Activated CD4-positive, CD25-positive, alpha-beta regulatory T cell treated with anti-CD3 and anti-CD28 coated beads, Interleukin-2, amount 50 U/mL, for 72 hours (primary cell): Measurements from ENCODE around the gene NEMP1.

Source experiments
- DNase-seq: peaks from one replicate; pipeline ENCODE4 v3.0.0; 2021

NEMP1 gene

DNA sequence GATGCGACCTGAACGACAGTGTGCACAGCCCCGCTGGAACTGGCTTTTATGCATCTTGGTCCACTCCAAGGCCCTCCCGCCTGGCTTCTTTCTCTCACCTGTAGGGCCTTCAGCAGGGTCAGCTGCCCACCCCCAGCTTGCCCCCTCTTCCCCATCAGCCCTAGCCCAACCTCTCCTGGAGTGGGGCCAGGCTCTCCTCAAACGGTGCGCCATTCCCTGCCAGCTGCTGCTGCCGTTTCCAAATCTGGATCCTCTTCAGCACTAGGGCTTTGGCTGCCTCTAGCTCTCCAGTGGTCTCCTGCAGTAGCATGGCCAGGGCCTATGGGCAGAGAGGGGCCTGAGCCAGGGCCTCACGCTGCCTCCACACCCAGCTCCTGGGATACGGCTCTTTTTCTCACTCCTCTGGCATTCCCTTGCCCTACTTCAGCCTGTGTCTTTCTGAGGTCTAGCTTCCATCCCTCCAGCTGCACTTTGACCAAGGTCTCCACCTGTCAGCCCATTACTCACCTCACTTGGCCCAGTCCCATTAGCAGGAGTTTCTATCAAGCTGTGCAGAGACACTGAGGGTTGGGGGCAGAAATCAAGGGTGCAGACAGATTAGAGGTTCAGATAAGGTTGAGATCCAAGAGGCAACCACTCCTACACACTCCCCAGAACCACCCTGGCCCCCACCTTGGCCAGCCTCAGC is 27.6 kb upstream of the NEMP1 start:
- DNase-seq = no peak

DNA sequence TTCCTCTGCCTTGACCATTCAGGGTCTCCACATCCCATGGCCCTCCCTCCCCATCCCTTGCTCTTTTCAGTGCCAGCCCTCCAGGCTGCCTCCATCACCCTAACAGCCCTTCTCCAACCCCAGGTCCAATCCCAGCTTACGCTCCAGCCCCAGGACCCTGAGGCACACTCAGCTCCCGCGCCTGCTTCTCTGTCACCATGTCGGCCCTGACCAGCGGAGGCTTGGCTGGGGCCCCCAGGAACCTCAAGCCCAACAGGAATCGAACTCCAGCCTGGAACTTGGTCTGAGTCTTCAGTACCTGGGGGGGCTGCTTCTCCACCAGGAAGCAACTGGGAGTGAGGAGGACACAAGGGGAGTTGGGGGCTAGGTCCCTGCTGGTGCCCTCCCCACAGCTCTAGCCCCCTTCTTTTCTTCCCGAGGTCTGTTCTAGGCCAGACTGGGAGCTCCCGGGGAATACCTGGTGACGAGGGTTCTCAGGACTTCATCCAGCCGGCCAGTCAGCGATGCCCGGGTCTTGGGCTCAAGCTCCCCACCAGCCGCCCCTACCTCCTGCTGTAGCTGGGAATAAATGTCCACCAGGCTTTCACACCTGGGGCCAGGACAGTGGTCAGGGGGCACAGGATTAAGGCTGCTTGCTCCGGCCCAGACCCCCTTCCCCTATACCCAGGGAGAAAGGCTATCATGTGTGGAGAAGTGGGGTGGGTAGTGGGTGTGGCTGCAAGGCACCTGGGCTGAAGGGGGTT is 26.6 kb upstream of the NEMP1 start:
- DNase-seq = no peak

GRCh38 chr12:57104292-57104910 is 25.8 kb upstream of the NEMP1 start:
- DNase-seq = no peak

- no peak for DNase-seq
These were observed 25.3 kb upstream of the NEMP1 start for GRCh38 chr12:57103856-57104255.

GRCh38 chr12:57101892-57102695 is 23.5 kb upstream of the NEMP1 start:
- DNase-seq = no peak

DNA sequence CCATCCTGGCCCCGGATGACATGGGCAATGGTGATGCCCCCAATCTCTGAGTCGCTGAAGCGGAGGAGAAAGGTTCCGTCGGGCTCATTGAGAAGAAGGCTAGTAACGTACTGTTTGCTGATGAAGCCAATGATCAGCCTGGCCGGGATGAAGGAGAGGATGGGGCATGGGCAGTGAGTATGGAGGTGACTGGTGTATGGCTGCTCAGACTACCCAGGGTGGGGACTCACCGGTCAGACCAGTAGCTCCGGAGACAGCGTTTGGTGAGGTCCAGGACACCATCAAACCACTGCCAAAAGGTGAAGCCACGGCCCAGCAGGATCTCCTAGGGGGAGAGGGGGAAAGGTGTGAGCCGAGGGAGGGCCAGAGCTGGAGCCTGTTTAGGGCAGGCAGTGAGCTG is 21.2 kb upstream of the NEMP1 start:
- DNase-seq = no peak

- no peak for DNase-seq
These were observed 20.6 kb upstream of the NEMP1 start for GRCh38 chr12:57099047-57099714.

DNA sequence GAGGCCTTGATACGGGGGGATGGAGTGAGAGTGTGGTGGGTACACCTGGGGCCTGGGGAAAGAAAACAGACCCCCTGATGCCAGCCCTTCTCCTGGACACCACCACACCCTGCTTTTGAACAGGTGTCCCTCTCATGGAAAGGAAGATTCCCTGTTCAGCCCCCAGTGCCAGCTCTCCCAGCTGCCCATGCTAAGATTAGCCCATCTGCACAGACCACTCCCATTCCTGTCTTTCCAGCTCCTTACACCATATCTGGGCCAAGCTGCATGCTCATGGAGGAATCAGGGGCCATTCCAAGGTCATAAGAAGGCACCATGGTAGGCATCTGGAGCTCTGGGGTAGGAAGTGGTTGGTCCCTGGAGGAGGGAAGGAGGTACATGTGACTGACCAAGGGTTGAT is 20.0 kb upstream of the NEMP1 start:
- DNase-seq = no peak

GRCh38 chr12:57097554-57097835 is 18.9 kb upstream of the NEMP1 start:
- no peak for DNase-seq

- no peak for DNase-seq
These were observed 18.4 kb upstream of the NEMP1 start for GRCh38 chr12:57096748-57097553.

GRCh38 chr12:57096099-57096572 is 17.5 kb upstream of the NEMP1 start:
- no peak for DNase-seq

GRCh38 chr12:57095440-57095839 is 16.8 kb upstream of the NEMP1 start:
- no peak for DNase-seq

DNA sequence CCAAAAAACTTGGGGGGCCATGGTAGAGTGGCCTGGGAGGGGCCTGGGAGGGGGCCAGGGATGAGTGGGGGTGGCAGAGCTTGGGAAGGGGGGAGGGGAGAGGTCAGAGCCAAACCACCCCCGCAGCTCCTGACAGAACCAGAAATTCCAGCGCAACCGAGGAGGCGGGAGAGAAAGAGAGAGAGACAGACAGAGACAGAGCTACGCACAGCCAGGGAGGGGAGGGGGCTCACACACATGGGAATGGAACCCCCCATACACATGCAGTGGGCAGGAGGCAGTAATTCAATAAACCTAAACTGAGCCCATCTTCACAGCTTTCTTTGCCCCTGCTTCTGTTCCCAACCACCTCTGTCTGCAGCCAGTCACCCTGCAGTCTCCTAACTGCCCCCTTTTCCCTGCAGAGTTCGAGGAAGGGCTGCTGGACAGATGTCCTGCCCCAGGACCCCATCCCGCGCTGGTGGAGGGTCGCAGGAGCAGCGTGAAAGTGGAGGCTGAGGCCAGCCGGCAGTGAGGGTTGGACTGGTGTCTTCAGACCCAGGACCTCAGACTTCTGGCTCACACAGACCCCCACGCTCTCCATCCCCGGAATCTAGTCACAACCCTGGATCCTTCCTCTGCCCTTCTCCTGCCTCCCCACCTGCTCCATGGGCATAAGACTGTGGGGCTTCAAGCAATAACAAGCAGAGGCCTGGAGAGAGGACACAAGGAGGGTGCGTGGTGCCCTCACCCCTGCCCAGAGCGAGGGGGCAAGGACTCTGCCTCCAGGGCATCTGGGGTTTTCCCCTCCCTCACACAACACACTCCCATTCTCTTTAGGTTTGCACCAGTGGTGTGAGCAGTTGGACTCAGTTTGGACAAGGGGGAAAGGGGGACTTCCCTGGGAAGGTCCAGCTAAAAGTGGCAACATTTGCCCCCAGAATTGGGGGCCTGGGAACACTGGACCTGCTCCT is 15.9 kb upstream of the NEMP1 start:
- no peak for DNase-seq

- DNase-seq = peak; percentile 60
These were observed 15.0 kb upstream of the NEMP1 start for GRCh38 chr12:57093415-57094207.

DNA sequence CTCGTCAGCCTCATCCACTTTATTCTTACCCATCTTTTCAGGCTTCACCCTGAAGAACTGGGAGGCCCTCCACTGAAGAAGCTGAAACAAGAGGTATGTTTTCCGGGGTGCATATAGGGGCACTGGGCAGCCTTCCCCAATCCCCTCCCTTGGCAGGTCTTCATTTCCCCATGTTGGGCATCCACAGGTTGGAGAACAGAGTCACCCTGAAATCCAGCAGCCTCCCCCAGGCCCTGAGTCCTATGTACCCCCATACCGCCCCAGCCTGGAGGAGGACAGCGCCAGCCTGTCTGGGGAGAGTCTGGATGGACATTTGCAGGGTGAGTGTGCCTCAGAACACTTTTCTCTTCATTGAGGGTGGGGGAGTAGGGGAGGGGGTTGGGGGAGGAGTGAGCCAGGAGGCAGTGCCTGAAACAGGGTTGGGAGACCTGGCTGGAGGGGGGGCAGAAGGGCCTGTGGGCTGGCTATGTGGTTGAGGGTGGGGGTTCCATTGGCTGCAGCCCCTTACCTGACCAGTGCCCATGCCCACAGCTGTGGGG is 14.4 kb upstream of the NEMP1 start:
- DNase-seq = peak; percentile 29

DNA sequence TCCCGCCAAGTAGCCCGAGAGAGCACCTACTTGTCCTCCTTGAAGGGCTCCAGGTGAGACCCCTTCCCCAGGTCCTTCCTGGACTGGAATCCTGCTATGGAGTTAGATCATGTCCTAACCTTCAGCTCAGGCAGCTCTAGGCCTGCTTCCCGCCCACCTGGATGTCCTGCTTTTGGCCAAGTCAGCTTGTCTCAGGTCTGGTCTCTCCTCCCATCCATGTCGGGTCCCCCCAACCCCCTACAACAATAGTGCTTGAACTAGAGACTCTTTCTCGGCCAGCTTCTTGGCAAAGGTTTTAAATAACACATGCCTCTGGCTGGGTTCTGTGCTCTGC is 13.9 kb upstream of the NEMP1 start:
- peak; percentile 28 for DNase-seq

- peak; percentile 29 for DNase-seq
These were observed 13.3 kb upstream of the NEMP1 start for GRCh38 chr12:57091638-57092528.

DNA sequence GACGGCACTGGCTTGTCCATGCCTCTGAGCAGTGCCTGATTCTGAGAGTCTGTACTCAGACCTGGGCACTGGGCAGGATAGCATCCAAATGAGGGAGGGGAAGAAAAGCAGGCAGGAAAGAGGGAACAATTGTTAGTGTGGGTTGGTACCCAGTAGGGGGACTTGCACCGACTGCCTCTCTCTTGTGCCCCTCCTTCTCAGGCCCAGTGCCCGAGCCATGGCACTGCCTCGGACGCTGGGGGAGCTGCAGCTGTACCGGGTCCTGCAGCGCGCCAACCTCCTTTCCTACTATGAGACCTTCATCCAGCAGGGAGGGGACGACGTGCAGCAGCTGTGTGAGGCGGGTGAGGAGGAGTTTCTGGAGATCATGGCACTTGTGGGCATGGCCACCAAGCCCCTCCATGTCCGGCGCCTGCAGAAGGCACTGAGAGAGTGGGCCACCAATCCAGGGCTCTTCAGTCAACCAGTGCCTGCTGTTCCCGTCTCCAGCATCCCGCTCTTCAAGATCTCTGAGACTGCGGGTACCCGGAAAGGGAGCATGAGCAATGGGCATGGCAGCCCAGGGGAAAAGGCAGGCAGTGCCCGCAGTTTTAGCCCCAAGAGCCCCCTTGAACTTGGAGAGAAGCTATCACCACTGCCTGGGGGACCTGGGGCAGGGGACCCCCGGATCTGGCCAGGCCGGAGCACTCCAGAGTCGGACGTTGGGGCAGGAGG is 12.5 kb upstream of the NEMP1 start:
- DNase-seq = peak; percentile 27
